Esophagus squamous epithelium (tissue), 4 donors: ENCODE results near the gene NPHP4.

Source experiments
- POLR2A ChIP-seq, 4 donors: fragments of 450-650 bp; IDR thresholded peaks; one replicate each; pipeline ENCODE4 v1.6.1; 2017; ENCODE audit warnings: antibody characterized with exemption in 4 of 4, mild to moderate bottlenecking in 4 of 4, moderate library complexity in 3 of 4
- TF ChIP-seq, protein P1 (sequence below), 6 experiments: fragments of 450-650 bp in 4 of 6; fragments of 200-600 bp in 2 of 6; sonication (generic) in 2 of 6; IDR thresholded peaks; one replicate each; pipeline ENCODE4 v1.5.1; 2016 to 2019; ENCODE audit warnings: antibody characterized with exemption in 6 of 6, mild to moderate bottlenecking in 4 of 6, moderate library complexity in 4 of 6

DNA sequence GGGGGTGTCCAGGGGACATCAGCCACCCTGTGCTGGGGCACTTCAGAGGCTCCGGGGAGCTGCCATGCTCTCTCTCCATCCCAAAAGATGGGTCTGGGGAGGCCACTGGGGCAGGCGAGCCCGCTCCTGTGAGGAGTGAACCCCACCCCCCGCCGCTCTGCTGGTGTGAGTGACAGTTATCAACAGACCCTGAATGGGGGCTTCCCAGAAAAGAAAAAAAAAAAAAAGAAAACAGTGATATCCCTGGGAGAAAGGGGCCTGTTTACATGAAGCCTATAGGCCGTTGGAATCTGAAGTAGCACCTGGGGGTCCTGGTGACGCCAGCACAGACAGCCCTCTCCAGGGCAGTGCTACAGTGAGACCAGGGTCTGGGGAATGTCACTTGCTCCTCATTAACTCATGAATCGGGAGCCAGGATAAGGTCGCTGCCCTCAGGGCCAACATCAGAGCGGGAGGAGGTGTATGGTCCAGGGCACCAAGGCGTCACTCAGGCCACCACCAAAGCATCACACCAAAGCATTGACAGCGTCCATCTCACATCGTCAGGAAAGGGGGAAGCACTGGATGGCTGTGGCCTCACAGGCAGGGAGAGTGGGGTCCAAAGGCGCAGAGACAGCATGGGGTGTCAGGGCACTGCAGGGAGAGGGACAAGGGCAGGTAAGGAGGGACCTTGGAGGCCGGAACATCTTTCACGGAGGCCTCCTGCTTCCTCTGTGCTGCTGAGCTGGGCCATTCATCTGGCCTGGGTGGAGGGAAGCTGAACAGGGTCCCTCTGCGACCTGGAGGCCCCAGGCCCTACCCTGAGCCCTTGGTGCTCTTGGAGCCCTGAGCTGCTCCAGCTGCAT is 8.4 kb upstream of the NPHP4 start:
- TF ChIP-seq, protein P1, sequence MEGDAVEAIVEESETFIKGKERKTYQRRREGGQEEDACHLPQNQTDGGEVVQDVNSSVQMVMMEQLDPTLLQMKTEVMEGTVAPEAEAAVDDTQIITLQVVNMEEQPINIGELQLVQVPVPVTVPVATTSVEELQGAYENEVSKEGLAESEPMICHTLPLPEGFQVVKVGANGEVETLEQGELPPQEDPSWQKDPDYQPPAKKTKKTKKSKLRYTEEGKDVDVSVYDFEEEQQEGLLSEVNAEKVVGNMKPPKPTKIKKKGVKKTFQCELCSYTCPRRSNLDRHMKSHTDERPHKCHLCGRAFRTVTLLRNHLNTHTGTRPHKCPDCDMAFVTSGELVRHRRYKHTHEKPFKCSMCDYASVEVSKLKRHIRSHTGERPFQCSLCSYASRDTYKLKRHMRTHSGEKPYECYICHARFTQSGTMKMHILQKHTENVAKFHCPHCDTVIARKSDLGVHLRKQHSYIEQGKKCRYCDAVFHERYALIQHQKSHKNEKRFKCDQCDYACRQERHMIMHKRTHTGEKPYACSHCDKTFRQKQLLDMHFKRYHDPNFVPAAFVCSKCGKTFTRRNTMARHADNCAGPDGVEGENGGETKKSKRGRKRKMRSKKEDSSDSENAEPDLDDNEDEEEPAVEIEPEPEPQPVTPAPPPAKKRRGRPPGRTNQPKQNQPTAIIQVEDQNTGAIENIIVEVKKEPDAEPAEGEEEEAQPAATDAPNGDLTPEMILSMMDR (IDR thresholded peaks at IDR 0.05) = no peak
- no peak for TF ChIP-seq POLR2A (IDR thresholded peaks at IDR 0.05)
